ENCODE data around the gene TBC1D22A.

The TBC1D22A gene

GRCh38 chr22:46830841-46831240, 68.4 kb downstream of the TBC1D22A start:
- H3K27me3 ChIP-seq (ENCODE audit: control insufficient read depth in 1 of 2, insufficient read depth in 2 of 2, low read length in 2 of 2), result no peaks in the 10 kb centered on the region
- peaks cover 2 to 12% of the 10 kb centered on the region in 2 donors for H3K9me3 ChIP-seq (ENCODE audit: control insufficient read depth in 1 of 2, low read length in 2 of 2)
- H3K4me3 ChIP-seq (ENCODE audit: low read depth in 1 of 2, low read length in 2 of 2), result no peak overlapping the region
- peaks cover 9 to 16% of the 10 kb centered on the region in 2 donors for H3K36me3 ChIP-seq (ENCODE audit: control insufficient read depth in 1 of 2, insufficient read depth in 2 of 2, low read length in 2 of 2)
- H3K4me1 ChIP-seq (ENCODE audit: control insufficient read depth in 1 of 2, insufficient read depth in 2 of 2, low read length in 2 of 2), result peaks cover 12 to 19% of the 10 kb centered on the region in 2 donors
- H3K27ac ChIP-seq (ENCODE audit: low read depth, low read length), result no peak overlapping the region
- H3K9ac ChIP-seq (ENCODE audit: low read depth in 1 of 2, low read length in 2 of 2), result no peak overlapping the region

- Histone ChIP-seq H3K9ac (ENCODE audit: low read depth in 1 of 2, low read length in 2 of 2) (no peak overlapping the region), H3K9me3 (ENCODE audit: control insufficient read depth in 1 of 2, low read length in 2 of 2) (peaks cover 2 to 13% of the 10 kb centered on the region in 2 donors), H3K4me1 (ENCODE audit: control insufficient read depth in 1 of 2, insufficient read depth in 2 of 2, low read length in 2 of 2) (peaks cover 12 to 18% of the 10 kb centered on the region in 2 donors), H3K4me3 (ENCODE audit: low read depth in 1 of 2, low read length in 2 of 2) (no peak overlapping the region), H3K27ac (ENCODE audit: low read depth, low read length) (no peak overlapping the region), H3K27me3 (ENCODE audit: control insufficient read depth in 1 of 2, insufficient read depth in 2 of 2, low read length in 2 of 2) (no peaks in the 10 kb centered on the region), H3K36me3 (ENCODE audit: control insufficient read depth in 1 of 2, insufficient read depth in 2 of 2, low read length in 2 of 2) (peaks cover 9 to 12% of the 10 kb centered on the region in 2 donors)
These were observed 70.8 kb downstream of the TBC1D22A start for GRCh38 chr22:46833228-46833627.

GRCh38 chr22:46834021-46834737, 71.7 kb downstream of the TBC1D22A start:
- no peak overlapping the region for H3K9ac ChIP-seq (ENCODE audit: low read depth in 1 of 2, low read length in 2 of 2)
- H3K27me3 ChIP-seq (ENCODE audit: control insufficient read depth in 1 of 2, insufficient read depth in 2 of 2, low read length in 2 of 2), result no peaks in the 10 kb centered on the region
- H3K9me3 ChIP-seq (ENCODE audit: control insufficient read depth in 1 of 2, low read length in 2 of 2), result peaks cover 2 to 13% of the 10 kb centered on the region in 2 donors
- no peak overlapping the region for H3K27ac ChIP-seq (ENCODE audit: low read depth, low read length)
- H3K4me3 ChIP-seq (ENCODE audit: low read depth in 1 of 2, low read length in 2 of 2), result no peak overlapping the region
- H3K4me1 ChIP-seq (ENCODE audit: control insufficient read depth in 1 of 2, insufficient read depth in 2 of 2, low read length in 2 of 2), result peaks cover 9 to 11% of the 10 kb centered on the region in 2 donors
- peaks cover 7 to 9% of the 10 kb centered on the region in 2 donors for H3K36me3 ChIP-seq (ENCODE audit: control insufficient read depth in 1 of 2, insufficient read depth in 2 of 2, low read length in 2 of 2)

GRCh38 chr22:46835288-46835687, 72.8 kb downstream of the TBC1D22A start:
- no peak overlapping the region for H3K27ac ChIP-seq (ENCODE audit: low read depth, low read length)
- H3K9ac ChIP-seq (ENCODE audit: low read depth in 1 of 2, low read length in 2 of 2), result no peak overlapping the region
- peaks cover 3 to 9% of the 10 kb centered on the region in 2 donors for H3K36me3 ChIP-seq (ENCODE audit: control insufficient read depth in 1 of 2, insufficient read depth in 2 of 2, low read length in 2 of 2)
- H3K9me3 ChIP-seq (ENCODE audit: control insufficient read depth in 1 of 2, low read length in 2 of 2), result peaks cover 2 to 13% of the 10 kb centered on the region in 2 donors
- H3K27me3 ChIP-seq (ENCODE audit: control insufficient read depth in 1 of 2, insufficient read depth in 2 of 2, low read length in 2 of 2), result no peaks in the 10 kb centered on the region
- H3K4me1 ChIP-seq (ENCODE audit: control insufficient read depth in 1 of 2, insufficient read depth in 2 of 2, low read length in 2 of 2), result peaks cover 0 to under 1% of the 10 kb centered on the region in 2 donors
- no peak overlapping the region for H3K4me3 ChIP-seq (ENCODE audit: low read depth in 1 of 2, low read length in 2 of 2)

GRCh38 chr22:46835693-46836092, 73.2 kb downstream of the TBC1D22A start:
- Histone ChIP-seq H3K9me3 (ENCODE audit: control insufficient read depth in 1 of 2, low read length in 2 of 2) (peaks cover 2 to 13% of the 10 kb centered on the region in 2 donors), H3K4me1 (ENCODE audit: control insufficient read depth in 1 of 2, insufficient read depth in 2 of 2, low read length in 2 of 2) (no peaks in the 10 kb centered on the region), H3K9ac (ENCODE audit: low read depth in 1 of 2, low read length in 2 of 2) (no peak overlapping the region), H3K27ac (ENCODE audit: low read depth, low read length) (no peak overlapping the region), H3K27me3 (ENCODE audit: control insufficient read depth in 1 of 2, insufficient read depth in 2 of 2, low read length in 2 of 2) (no peaks in the 10 kb centered on the region), H3K4me3 (ENCODE audit: low read depth in 1 of 2, low read length in 2 of 2) (no peak overlapping the region), H3K36me3 (ENCODE audit: control insufficient read depth in 1 of 2, insufficient read depth in 2 of 2, low read length in 2 of 2) (peaks cover 3 to 9% of the 10 kb centered on the region in 2 donors)

- Histone ChIP-seq H3K4me3 (ENCODE audit: low read depth in 1 of 2, low read length in 2 of 2) (no peak overlapping the region), H3K9ac (ENCODE audit: low read depth in 1 of 2, low read length in 2 of 2) (no peak overlapping the region), H3K27ac (ENCODE audit: low read depth, low read length) (no peak overlapping the region), H3K4me1 (ENCODE audit: control insufficient read depth in 1 of 2, insufficient read depth in 2 of 2, low read length in 2 of 2) (peaks cover 0 to 5% of the 10 kb centered on the region in 2 donors), H3K27me3 (ENCODE audit: control insufficient read depth in 1 of 2, insufficient read depth in 2 of 2, low read length in 2 of 2) (no peaks in the 10 kb centered on the region), H3K9me3 (ENCODE audit: control insufficient read depth in 1 of 2, low read length in 2 of 2) (no peaks in the 10 kb centered on the region), H3K36me3 (ENCODE audit: control insufficient read depth in 1 of 2, insufficient read depth in 2 of 2, low read length in 2 of 2) (no peaks in the 10 kb centered on the region)
These were observed 79.1 kb downstream of the TBC1D22A start for GRCh38 chr22:46841522-46841921.

GRCh38 chr22:46842606-46843005, 80.2 kb downstream of the TBC1D22A start:
- Histone ChIP-seq H3K36me3 (ENCODE audit: control insufficient read depth in 1 of 2, insufficient read depth in 2 of 2, low read length in 2 of 2) (peaks cover 0 to 6% of the 10 kb centered on the region in 2 donors), H3K9ac (ENCODE audit: low read depth in 1 of 2, low read length in 2 of 2) (no peak overlapping the region), H3K27ac (ENCODE audit: low read depth, low read length) (no peak overlapping the region), H3K4me1 (ENCODE audit: control insufficient read depth in 1 of 2, insufficient read depth in 2 of 2, low read length in 2 of 2) (peaks cover 0 to 5% of the 10 kb centered on the region in 2 donors), H3K9me3 (ENCODE audit: control insufficient read depth in 1 of 2, low read length in 2 of 2) (no peaks in the 10 kb centered on the region), H3K27me3 (ENCODE audit: control insufficient read depth in 1 of 2, insufficient read depth in 2 of 2, low read length in 2 of 2) (no peaks in the 10 kb centered on the region), H3K4me3 (ENCODE audit: low read depth in 1 of 2, low read length in 2 of 2) (no peak overlapping the region)

- peaks cover 0 to 5% of the 10 kb centered on the region in 2 donors for H3K4me1 ChIP-seq (ENCODE audit: control insufficient read depth in 1 of 2, insufficient read depth in 2 of 2, low read length in 2 of 2)
- H3K27ac ChIP-seq (ENCODE audit: low read depth, low read length), result no peak overlapping the region
- peaks cover 0 to 6% of the 10 kb centered on the region in 2 donors for H3K36me3 ChIP-seq (ENCODE audit: control insufficient read depth in 1 of 2, insufficient read depth in 2 of 2, low read length in 2 of 2)
- no peak overlapping the region for H3K9ac ChIP-seq (ENCODE audit: low read depth in 1 of 2, low read length in 2 of 2)
- H3K27me3 ChIP-seq (ENCODE audit: control insufficient read depth in 1 of 2, insufficient read depth in 2 of 2, low read length in 2 of 2), result no peaks in the 10 kb centered on the region
- H3K4me3 ChIP-seq (ENCODE audit: low read depth in 1 of 2, low read length in 2 of 2), result no peak overlapping the region
- H3K9me3 ChIP-seq (ENCODE audit: control insufficient read depth in 1 of 2, low read length in 2 of 2), result no peaks in the 10 kb centered on the region
These were observed 81.4 kb downstream of the TBC1D22A start for GRCh38 chr22:46843821-46844255.

GRCh38 chr22:46844606-46845210, 82.3 kb downstream of the TBC1D22A start:
- Histone ChIP-seq H3K9me3 (ENCODE audit: control insufficient read depth in 1 of 2, low read length in 2 of 2) (no peaks in the 10 kb centered on the region), H3K27me3 (ENCODE audit: control insufficient read depth in 1 of 2, insufficient read depth in 2 of 2, low read length in 2 of 2) (no peaks in the 10 kb centered on the region), H3K4me3 (ENCODE audit: low read depth in 1 of 2, low read length in 2 of 2) (no peak overlapping the region), H3K9ac (ENCODE audit: low read depth in 1 of 2, low read length in 2 of 2) (no peak overlapping the region), H3K27ac (ENCODE audit: low read depth, low read length) (no peak overlapping the region), H3K36me3 (ENCODE audit: control insufficient read depth in 1 of 2, insufficient read depth in 2 of 2, low read length in 2 of 2) (peaks cover 0 to 6% of the 10 kb centered on the region in 2 donors), H3K4me1 (ENCODE audit: control insufficient read depth in 1 of 2, insufficient read depth in 2 of 2, low read length in 2 of 2) (peaks cover 0 to 5% of the 10 kb centered on the region in 2 donors)

All from duodenal mucosa (tissue), 2 donors.